ENCODE data around the gene HIGD1C.

HIGD1C gene

GRCh38 chr12:50979369-50980052 lies 27.2 kb downstream of the HIGD1C start:
- no peak for DNase-seq (ENCODE audit: insufficient read length, low spot score)
- FAIRE-seq: peak; percentile 23
- TF ChIP-seq POU2F2 (IDR thresholded peaks at IDR 0.05; ENCODE audit: low read depth, low read length) (no peak), POLR2AphosphoS5 (IDR thresholded peaks at IDR 0.05; ENCODE audit: low read depth, low read length) (no peak), PAX5 (IDR thresholded peaks at IDR 0.05; ENCODE audit: insufficient read depth, low read length, severe bottlenecking) (no peak), POLR2A (IDR thresholded peaks at IDR 0.05; ENCODE audit: low read depth, low read length) (no peak), SPI1 (IDR thresholded peaks at IDR 0.05; ENCODE audit: low read depth, low read length) (no peak), TAF1 (IDR thresholded peaks at IDR 0.05; ENCODE audit: low read depth, low read length) (no peak)

- DNase-seq (ENCODE audit: insufficient read length, low spot score) (no peak), FAIRE-seq (no peak)
- TF ChIP-seq POLR2A (IDR thresholded peaks at IDR 0.05; ENCODE audit: low read depth, low read length): no peak
- no peak for TF ChIP-seq POLR2AphosphoS5 (IDR thresholded peaks at IDR 0.05; ENCODE audit: low read depth, low read length)
- TF ChIP-seq SPI1 (IDR thresholded peaks at IDR 0.05; ENCODE audit: low read depth, low read length): no peak
- no peak for TF ChIP-seq POU2F2 (IDR thresholded peaks at IDR 0.05; ENCODE audit: low read depth, low read length)
- TF ChIP-seq TAF1 (IDR thresholded peaks at IDR 0.05; ENCODE audit: low read depth, low read length): no peak
- TF ChIP-seq PAX5 (IDR thresholded peaks at IDR 0.05; ENCODE audit: insufficient read depth, low read length, severe bottlenecking): no peak
These were observed 28.2 kb downstream of the HIGD1C start for GRCh38 chr12:50980545-50980944.

GRCh38 chr12:50981319-50982239 lies 29.2 kb downstream of the HIGD1C start:
- DNase-seq (ENCODE audit: insufficient read length, low spot score) (no peak), FAIRE-seq (no peak)
- no peak for TF ChIP-seq POLR2A (IDR thresholded peaks at IDR 0.05; ENCODE audit: low read depth, low read length)

- TF ChIP-seq POLR2AphosphoS5 (IDR thresholded peaks at IDR 0.05; ENCODE audit: low read depth, low read length) (no peak), POU2F2 (IDR thresholded peaks at IDR 0.05; ENCODE audit: low read depth, low read length) (no peak), TAF1 (IDR thresholded peaks at IDR 0.05; ENCODE audit: low read depth, low read length) (no peak)
- FAIRE-seq: no peak
- DNase-seq (ENCODE audit: insufficient read length, low spot score): no peak
These were observed 32.4 kb downstream of the HIGD1C start for GRCh38 chr12:50984586-50985298.

GRCh38 chr12:50985322-50985721 lies 33.0 kb downstream of the HIGD1C start:
- FAIRE-seq (no peak), DNase-seq (ENCODE audit: insufficient read length, low spot score) (no peak)
- TF ChIP-seq POLR2AphosphoS5 (IDR thresholded peaks at IDR 0.05; ENCODE audit: low read depth, low read length) (no peak), TAF1 (IDR thresholded peaks at IDR 0.05; ENCODE audit: low read depth, low read length) (no peak), SPI1 (IDR thresholded peaks at IDR 0.05; ENCODE audit: low read depth, low read length) (no peak), PAX5 (IDR thresholded peaks at IDR 0.05; ENCODE audit: insufficient read depth, low read length, severe bottlenecking) (no peak), POLR2A (IDR thresholded peaks at IDR 0.05; ENCODE audit: low read depth, low read length) (no peak), POU2F2 (IDR thresholded peaks at IDR 0.05; ENCODE audit: low read depth, low read length) (no peak)

GRCh38 chr12:50986966-50987737 lies 34.8 kb downstream of the HIGD1C start:
- FAIRE-seq (peak; percentile 75), DNase-seq (ENCODE audit: insufficient read length, low spot score) (no peak)
- TF ChIP-seq POLR2A (IDR thresholded peaks at IDR 0.05; ENCODE audit: low read depth, low read length) (no peak), PAX5 (IDR thresholded peaks at IDR 0.05; ENCODE audit: insufficient read depth, low read length, severe bottlenecking) (no peak), SPI1 (IDR thresholded peaks at IDR 0.05; ENCODE audit: low read depth, low read length) (no peak), TAF1 (IDR thresholded peaks at IDR 0.05; ENCODE audit: low read depth, low read length) (no peak), POU2F2 (IDR thresholded peaks at IDR 0.05; ENCODE audit: low read depth, low read length) (no peak), POLR2AphosphoS5 (IDR thresholded peaks at IDR 0.05; ENCODE audit: low read depth, low read length) (no peak)

GRCh38 chr12:50988051-50988450 lies 35.7 kb downstream of the HIGD1C start:
- no peak for DNase-seq (ENCODE audit: insufficient read length, low spot score)
- TF ChIP-seq SPI1 (IDR thresholded peaks at IDR 0.05; ENCODE audit: low read depth, low read length) (no peak), TAF1 (IDR thresholded peaks at IDR 0.05; ENCODE audit: low read depth, low read length) (no peak), POLR2AphosphoS5 (IDR thresholded peaks at IDR 0.05; ENCODE audit: low read depth, low read length) (no peak), POU2F2 (IDR thresholded peaks at IDR 0.05; ENCODE audit: low read depth, low read length) (no peak), PAX5 (IDR thresholded peaks at IDR 0.05; ENCODE audit: insufficient read depth, low read length, severe bottlenecking) (no peak), POLR2A (IDR thresholded peaks at IDR 0.05; ENCODE audit: low read depth, low read length) (no peak)
- no peak for FAIRE-seq

GRCh38 chr12:50988871-50989270 lies 36.5 kb downstream of the HIGD1C start:
- TF ChIP-seq POLR2AphosphoS5 (IDR thresholded peaks at IDR 0.05; ENCODE audit: low read depth, low read length) (no peak), POLR2A (IDR thresholded peaks at IDR 0.05; ENCODE audit: low read depth, low read length) (no peak), SPI1 (IDR thresholded peaks at IDR 0.05; ENCODE audit: low read depth, low read length) (no peak), TAF1 (IDR thresholded peaks at IDR 0.05; ENCODE audit: low read depth, low read length) (no peak), POU2F2 (IDR thresholded peaks at IDR 0.05; ENCODE audit: low read depth, low read length) (no peak), PAX5 (IDR thresholded peaks at IDR 0.05; ENCODE audit: insufficient read depth, low read length, severe bottlenecking) (no peak)
- FAIRE-seq (no peak), DNase-seq (ENCODE audit: insufficient read length, low spot score) (no peak)

Measured in GM12891 (cell line).